Ascending aorta (tissue), 2 donors: Measurements from ENCODE around the gene STXBP3. TPM values are rescaled to one million over a fixed set of nuclear protein-coding genes. Genes with fewer than 3 reads are reported as not detected.

ENCODE experiments used
- DNase-seq, 2 donors: peaks; one replicate each; pipeline ENCODE4 v3.0.0-alpha.2; 2019; ENCODE audit warnings: low spot score in 2 of 2
- H3K27ac ChIP-seq, 2 donors: fragments of 200-600 bp; sonication (generic); one replicate each; pipeline ENCODE4 v1.5.1; 2016 to 2017; ENCODE audit warnings: mild to moderate bottlenecking in 1 of 2
- H3K27me3 ChIP-seq: fragments of 200-600 bp; sonication (generic); one replicate; pipeline ENCODE4 v1.5.1; 2017
- H3K36me3 ChIP-seq, 2 donors: fragments of 200-600 bp; sonication (generic); one replicate each; pipeline ENCODE4 v1.5.1; 2016
- H3K4me1 ChIP-seq, 2 donors: fragments of 200-600 bp; sonication (generic); one replicate each; pipeline ENCODE4 v1.5.1; 2016 to 2017; ENCODE audit warnings: mild to moderate bottlenecking in 1 of 2
- H3K4me3 ChIP-seq, 2 donors: fragments of 200-600 bp; sonication (generic); one replicate each; pipeline ENCODE4 v1.5.1; 2016 to 2017; ENCODE audit warnings: mild to moderate bottlenecking in 1 of 2
- H3K9me3 ChIP-seq, 2 donors: fragments of 200-600 bp; sonication (generic); one replicate each; pipeline ENCODE4 v1.5.1; 2016
- CTCF ChIP-seq, 3 experiments: fragments of 200-600 bp in 2 of 3; fragments of 450-650 bp in 1 of 3; sonication (generic) in 2 of 3; IDR thresholded peaks; one replicate each; pipeline ENCODE4 v1.5.1; 2016 to 2019; ENCODE audit warnings: antibody characterized with exemption in 3 of 3, mild to moderate bottlenecking in 1 of 3, moderate library complexity in 1 of 3
- intact Hi-C: fragments of 100-400 bp; cut with DNase I; formaldehyde crosslinking; loops from one replicate; pipeline ENCODE4 v1.15.1; 2023
- total RNA-seq: library from RNA; depleted of rRNA; stranded (reverse); fragments of >200 nt; gene quantifications from one replicate; pipeline ENCODE4 v1.1.0, GENCODE V29; 2016

Gene STXBP3
- total RNA-seq, 1 donor from 2014 or later = 13.7 TPM

GRCh38 chr1:108704496-108704895 is 42.0 kb upstream of the STXBP3 start:
- intact Hi-C loops = no loop called here
- no peak for TF ChIP-seq CTCF (IDR thresholded peaks at IDR 0.05)

GRCh38 chr1:108706643-108707042 is 39.8 kb upstream of the STXBP3 start:
- TF ChIP-seq CTCF (IDR thresholded peaks at IDR 0.05) = no peak
- H3K9me3 ChIP-seq = no peaks in the 10 kb centered on the region
- no peak for DNase-seq
- peaks cover 0 to under 1% of the 10 kb centered on the region in 2 donors for H3K36me3 ChIP-seq
- H3K27me3 ChIP-seq = no peaks in the 10 kb centered on the region
- no peak overlapping the region for H3K27ac ChIP-seq
- intact Hi-C loops = no loop called here
- peaks cover 0 to 6% of the 10 kb centered on the region in 2 donors for H3K4me1 ChIP-seq
- no peak overlapping the region for H3K4me3 ChIP-seq

More at GRCh38 chr1:108704496-108704895, 42.0 kb upstream of the STXBP3 start:
- DNase-seq = no peak
- Histone ChIP-seq H3K27me3 (no peaks in the 10 kb centered on the region), H3K27ac (peak overlapping the region in 1 of 2 donors; percentile 21), H3K9me3 (no peaks in the 10 kb centered on the region), H3K4me1 (peaks cover 0 to 6% of the 10 kb centered on the region in 2 donors), H3K4me3 (no peak overlapping the region), H3K36me3 (peaks cover 6 to 22% of the 10 kb centered on the region in 2 donors)

- no peak for DNase-seq
- Histone ChIP-seq H3K9me3 (no peaks in the 10 kb centered on the region), H3K27me3 (no peaks in the 10 kb centered on the region), H3K36me3 (no peaks in the 10 kb centered on the region), H3K4me1 (peaks cover 0 to 6% of the 10 kb centered on the region in 2 donors), H3K27ac (no peak overlapping the region), H3K4me3 (no peak overlapping the region)
- peak in 1 of 3 experiments; percentile 15 for TF ChIP-seq CTCF (IDR thresholded peaks at IDR 0.05)
- intact Hi-C loops = no loop called here
Observed at GRCh38 chr1:108708691-108709660, 37.5 kb upstream of the STXBP3 start.

- H3K27ac ChIP-seq = no peak within 1 kb of the TSS
- H3K36me3 ChIP-seq = no peaks in the 10 kb centered on the region
- no peak within 1 kb of the TSS for H3K4me3 ChIP-seq
- intact Hi-C loops = no loop called here
- H3K4me1 ChIP-seq = peaks cover 0 to 4% of the 10 kb centered on the region in 2 donors
- H3K9me3 ChIP-seq = no peaks in the 10 kb centered on the region
- TF ChIP-seq CTCF (IDR thresholded peaks at IDR 0.05) = no peak
- no peaks in the 10 kb centered on the region for H3K27me3 ChIP-seq
- no peak for DNase-seq
Observed at GRCh38 chr1:108712606-108713150, 33.8 kb upstream of the STXBP3 start, which contains the start of gene FNDC7. FNDC7 (plus strand) TSS chr1:108712908; CDS start chr1:108712934, 26 bp downstream.

GRCh38 chr1:108715932-108716331 is 30.5 kb upstream of the STXBP3 start:
- intact Hi-C loops = no loop called here
- H3K9me3 ChIP-seq = no peaks in the 10 kb centered on the region
- no peaks in the 10 kb centered on the region for H3K27me3 ChIP-seq
- H3K36me3 ChIP-seq = no peaks in the 10 kb centered on the region
- peaks cover 0 to 4% of the 10 kb centered on the region in 2 donors for H3K4me1 ChIP-seq
- TF ChIP-seq CTCF (IDR thresholded peaks at IDR 0.05) = no peak
- H3K4me3 ChIP-seq = no peak overlapping the region
- H3K27ac ChIP-seq = peak overlapping the region in 1 of 2 donors; percentile 21
- no peak for DNase-seq
